ENCODE data around the gene CRTC3.
A peak's percentile ranks its signal among the peaks of the same experiment; 100 is the strongest.
"Not testable (repeated sequence)": the region's sequence is repeated elsewhere in the genome, so short reads cannot be mapped to it uniquely, and the experiment has no call there.

CRTC3 gene

DNA sequence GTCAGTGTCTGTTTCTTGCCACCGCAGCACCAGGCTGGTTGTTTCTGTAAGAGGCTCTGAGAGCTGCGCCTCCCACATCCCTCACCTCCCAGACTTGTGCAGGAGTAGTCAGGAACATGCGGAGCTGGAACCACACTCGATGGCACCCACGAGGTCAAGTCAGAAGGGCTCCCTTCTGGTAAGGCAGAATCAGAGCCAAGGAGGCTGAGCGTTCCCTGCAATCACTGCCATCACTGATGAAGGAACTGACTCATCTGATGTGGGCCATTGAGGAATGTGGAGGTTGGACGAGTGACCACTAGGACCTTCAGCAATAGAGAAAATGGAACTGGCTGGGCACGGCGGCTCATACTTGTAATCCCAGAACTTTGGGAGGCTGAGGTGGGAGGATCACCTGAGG is 151.8 kb downstream of the CRTC3 start:
- TF ChIP-seq, protein P1, sequence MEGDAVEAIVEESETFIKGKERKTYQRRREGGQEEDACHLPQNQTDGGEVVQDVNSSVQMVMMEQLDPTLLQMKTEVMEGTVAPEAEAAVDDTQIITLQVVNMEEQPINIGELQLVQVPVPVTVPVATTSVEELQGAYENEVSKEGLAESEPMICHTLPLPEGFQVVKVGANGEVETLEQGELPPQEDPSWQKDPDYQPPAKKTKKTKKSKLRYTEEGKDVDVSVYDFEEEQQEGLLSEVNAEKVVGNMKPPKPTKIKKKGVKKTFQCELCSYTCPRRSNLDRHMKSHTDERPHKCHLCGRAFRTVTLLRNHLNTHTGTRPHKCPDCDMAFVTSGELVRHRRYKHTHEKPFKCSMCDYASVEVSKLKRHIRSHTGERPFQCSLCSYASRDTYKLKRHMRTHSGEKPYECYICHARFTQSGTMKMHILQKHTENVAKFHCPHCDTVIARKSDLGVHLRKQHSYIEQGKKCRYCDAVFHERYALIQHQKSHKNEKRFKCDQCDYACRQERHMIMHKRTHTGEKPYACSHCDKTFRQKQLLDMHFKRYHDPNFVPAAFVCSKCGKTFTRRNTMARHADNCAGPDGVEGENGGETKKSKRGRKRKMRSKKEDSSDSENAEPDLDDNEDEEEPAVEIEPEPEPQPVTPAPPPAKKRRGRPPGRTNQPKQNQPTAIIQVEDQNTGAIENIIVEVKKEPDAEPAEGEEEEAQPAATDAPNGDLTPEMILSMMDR (IDR thresholded peaks at IDR 0.05; ENCODE audit: low read depth, low read length) = no peak
- TF ChIP-seq, protein P2, sequence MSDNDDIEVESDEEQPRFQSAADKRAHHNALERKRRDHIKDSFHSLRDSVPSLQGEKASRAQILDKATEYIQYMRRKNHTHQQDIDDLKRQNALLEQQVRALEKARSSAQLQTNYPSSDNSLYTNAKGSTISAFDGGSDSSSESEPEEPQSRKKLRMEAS (IDR thresholded peaks at IDR 0.05; ENCODE audit: low read depth, low read length) = no peak
- TF ChIP-seq POLR2A (IDR thresholded peaks at IDR 0.05; ENCODE audit: extremely low read depth, insufficient read length) (no peak), MYC (IDR thresholded peaks at IDR 0.05; ENCODE audit: low read depth, low read length) (no peak)
- no peak for DNase-seq (ENCODE audit: low read depth)
- H3K4me3 ChIP-seq (ENCODE audit: low read depth, low read length) = no peak overlapping the region

DNA sequence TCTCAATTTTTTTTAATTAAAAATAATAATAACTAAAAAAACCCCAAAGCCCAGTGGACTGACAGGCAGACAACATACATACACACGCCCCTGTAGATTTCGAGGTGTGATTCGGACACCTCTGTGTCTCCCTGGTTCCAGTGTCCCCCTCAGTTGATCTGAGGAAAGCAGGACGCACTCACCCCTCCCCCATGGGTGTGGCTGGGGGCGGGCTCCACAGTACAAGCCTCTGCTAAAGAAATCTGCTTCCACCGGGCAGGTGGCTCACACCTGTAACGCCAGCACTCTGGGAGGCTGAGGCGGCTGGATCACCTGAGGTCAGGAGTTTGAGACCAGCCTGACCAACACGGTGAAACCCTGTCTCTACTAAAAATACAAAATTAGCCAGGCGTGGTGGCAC is 153.6 kb downstream of the CRTC3 start:
- H3K4me3 ChIP-seq (ENCODE audit: low read depth, low read length) = no peak overlapping the region
- no peak for TF ChIP-seq POLR2A (IDR thresholded peaks at IDR 0.05; ENCODE audit: extremely low read depth, insufficient read length)
- TF ChIP-seq MYC (IDR thresholded peaks at IDR 0.05; ENCODE audit: low read depth, low read length) = no peak
- DNase-seq (ENCODE audit: low read depth) = no peak

DNA sequence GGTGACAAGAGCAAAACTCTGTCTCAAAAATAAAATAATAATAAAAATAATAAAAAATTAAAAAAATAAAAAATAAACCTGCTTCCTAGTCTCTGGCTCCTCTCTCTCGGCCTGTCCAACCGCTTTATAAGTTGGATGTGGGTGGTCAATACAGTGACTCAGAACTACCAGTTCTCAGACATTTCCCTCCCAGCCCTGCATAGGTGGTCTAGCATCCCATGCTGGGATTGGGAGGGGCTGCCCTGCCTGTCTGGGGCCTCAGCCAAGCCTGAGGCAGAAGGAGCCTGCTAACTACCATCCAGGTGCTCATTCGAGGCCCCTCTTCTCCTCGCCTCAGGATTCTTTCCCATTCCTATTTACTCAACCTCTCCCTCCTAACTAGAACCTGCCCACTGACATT is 154.2 kb downstream of the CRTC3 start:
- DNase-seq (ENCODE audit: low read depth) = no peak
- TF ChIP-seq MYC (IDR thresholded peaks at IDR 0.05; ENCODE audit: low read depth, low read length) = no peak
- TF ChIP-seq, protein P2 (IDR thresholded peaks at IDR 0.05; ENCODE audit: low read depth, low read length) = no peak
- TF ChIP-seq, protein P1 (IDR thresholded peaks at IDR 0.05; ENCODE audit: low read depth, low read length) = no peak
- no peak for TF ChIP-seq POLR2A (IDR thresholded peaks at IDR 0.05; ENCODE audit: extremely low read depth, insufficient read length)
- H3K4me3 ChIP-seq (ENCODE audit: low read depth, low read length) = no peak overlapping the region

DNA sequence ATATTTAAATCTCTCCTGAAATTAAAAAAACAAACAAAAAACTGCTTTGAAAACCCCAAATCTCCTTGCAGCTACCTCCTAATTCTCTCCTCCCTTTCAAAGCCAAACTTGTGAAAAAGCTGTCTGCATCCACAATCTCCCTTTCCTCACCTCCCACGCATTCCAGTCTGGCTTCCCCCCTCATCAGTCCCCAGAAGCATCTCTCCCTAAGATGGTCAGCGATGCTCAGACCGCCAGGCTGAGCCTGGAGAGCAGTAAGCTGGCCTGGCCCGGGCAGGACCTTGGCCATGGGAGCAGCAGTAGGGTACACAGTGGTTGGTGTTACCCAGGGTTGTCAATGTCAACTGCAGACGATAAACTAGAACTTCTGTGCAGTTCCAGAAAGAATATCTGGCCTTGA is 154.6 kb downstream of the CRTC3 start:
- no peak overlapping the region for H3K4me3 ChIP-seq (ENCODE audit: low read depth, low read length)
- no peak for DNase-seq (ENCODE audit: low read depth)
- TF ChIP-seq, protein P1 (IDR thresholded peaks at IDR 0.05; ENCODE audit: low read depth, low read length) = no peak
- TF ChIP-seq POLR2A (IDR thresholded peaks at IDR 0.05; ENCODE audit: extremely low read depth, insufficient read length) (no peak), MYC (IDR thresholded peaks at IDR 0.05; ENCODE audit: low read depth, low read length) (no peak)
- TF ChIP-seq, protein P2 (IDR thresholded peaks at IDR 0.05; ENCODE audit: low read depth, low read length) = no peak

DNA sequence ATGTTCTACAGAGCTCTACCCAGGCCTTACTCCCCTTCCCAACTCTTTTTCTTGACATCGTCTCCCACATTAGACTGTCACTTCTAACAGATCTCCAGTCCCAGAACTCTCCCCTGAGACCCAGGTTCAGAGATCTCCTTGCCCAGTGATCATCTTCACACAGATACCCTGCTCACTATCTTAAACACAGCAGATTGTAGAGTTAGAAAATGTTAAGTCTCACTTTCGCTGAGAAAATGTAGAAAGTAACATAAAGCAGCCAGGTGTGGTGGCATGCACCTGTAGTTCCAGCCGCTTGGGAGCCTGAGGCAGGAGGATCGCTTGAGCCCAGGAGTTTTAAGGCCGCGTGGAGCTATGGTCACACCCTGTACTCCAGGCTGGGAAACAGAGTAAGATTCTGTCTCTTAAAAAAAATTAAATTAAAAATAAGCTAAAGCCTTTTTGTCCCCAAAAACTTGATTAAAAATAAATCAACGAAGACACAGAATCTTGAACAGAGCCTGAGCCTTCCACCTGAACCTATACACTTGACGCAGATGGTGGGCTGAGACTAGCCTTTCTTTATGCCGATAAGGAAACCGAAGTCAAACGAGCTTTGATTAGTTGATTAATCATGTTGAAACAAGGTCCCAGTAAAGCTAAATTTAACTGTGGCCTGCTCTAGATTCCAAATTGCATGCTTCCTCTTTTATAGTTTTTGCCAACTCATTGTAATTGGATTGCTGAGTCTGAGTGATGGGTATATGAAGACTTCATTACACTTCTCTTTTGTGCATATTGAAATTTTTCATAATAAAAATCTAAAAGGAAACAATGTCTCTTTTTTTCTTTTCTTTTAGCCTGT is 156.1 kb downstream of the CRTC3 start:
- H3K4me3 ChIP-seq (ENCODE audit: low read depth, low read length) = peak overlapping the region; percentile 6
- no peak for TF ChIP-seq POLR2A (IDR thresholded peaks at IDR 0.05; ENCODE audit: extremely low read depth, insufficient read length)
- no peak for TF ChIP-seq MYC (IDR thresholded peaks at IDR 0.05; ENCODE audit: low read depth, low read length)
- TF ChIP-seq, protein P1 (IDR thresholded peaks at IDR 0.05; ENCODE audit: low read depth, low read length) = no peak
- TF ChIP-seq, protein P2 (IDR thresholded peaks at IDR 0.05; ENCODE audit: low read depth, low read length) = no peak
- peak; percentile 87 for DNase-seq (ENCODE audit: low read depth)

DNA sequence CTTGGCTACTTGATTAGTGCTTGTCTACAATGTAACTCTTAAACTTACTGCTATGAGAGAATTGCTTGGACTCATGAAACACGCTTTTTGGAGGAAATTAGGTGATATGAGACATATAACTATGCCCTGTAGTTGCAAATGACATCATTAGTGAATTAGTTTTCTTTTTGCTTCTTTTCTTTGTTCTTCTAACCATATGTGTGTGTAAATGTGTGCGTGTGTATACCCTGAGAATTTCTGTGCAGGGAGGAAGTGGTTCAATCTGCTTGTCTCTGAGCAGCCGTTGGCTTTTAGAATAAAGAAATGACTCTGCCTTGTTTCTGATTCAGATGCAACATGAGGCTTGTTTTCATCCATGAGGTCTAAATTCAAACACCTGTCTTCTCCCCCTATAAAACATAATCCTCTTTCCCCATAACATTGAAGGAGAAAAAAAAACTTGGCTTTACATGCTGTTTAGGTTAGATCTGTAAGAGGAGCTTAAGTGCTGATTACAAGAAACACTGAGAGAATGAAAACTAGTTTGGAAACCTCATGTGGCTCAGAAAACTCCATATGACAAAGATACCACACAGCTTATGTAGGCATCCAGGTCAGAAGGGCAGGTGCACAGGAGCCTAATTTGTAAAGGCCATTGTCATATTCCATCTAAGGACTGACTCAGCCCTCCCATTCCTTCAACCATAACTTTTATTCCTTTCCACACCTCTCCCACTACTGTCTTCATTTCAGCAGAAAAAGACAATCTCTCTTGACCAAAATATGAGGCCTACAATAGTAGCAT is 156.9 kb downstream of the CRTC3 start:
- TF ChIP-seq MYC (IDR thresholded peaks at IDR 0.05; ENCODE audit: low read depth, low read length) = peak; percentile 67; the same call in 1 of the 2 replicates
- TF ChIP-seq, protein P1 (IDR thresholded peaks at IDR 0.05; ENCODE audit: low read depth, low read length) = no peak
- TF ChIP-seq, protein P2 (IDR thresholded peaks at IDR 0.05; ENCODE audit: low read depth, low read length) = peak; percentile 82
- DNase-seq (ENCODE audit: low read depth) = peak; percentile 86
- peak overlapping the region; percentile 6 for H3K4me3 ChIP-seq (ENCODE audit: low read depth, low read length)

DNA sequence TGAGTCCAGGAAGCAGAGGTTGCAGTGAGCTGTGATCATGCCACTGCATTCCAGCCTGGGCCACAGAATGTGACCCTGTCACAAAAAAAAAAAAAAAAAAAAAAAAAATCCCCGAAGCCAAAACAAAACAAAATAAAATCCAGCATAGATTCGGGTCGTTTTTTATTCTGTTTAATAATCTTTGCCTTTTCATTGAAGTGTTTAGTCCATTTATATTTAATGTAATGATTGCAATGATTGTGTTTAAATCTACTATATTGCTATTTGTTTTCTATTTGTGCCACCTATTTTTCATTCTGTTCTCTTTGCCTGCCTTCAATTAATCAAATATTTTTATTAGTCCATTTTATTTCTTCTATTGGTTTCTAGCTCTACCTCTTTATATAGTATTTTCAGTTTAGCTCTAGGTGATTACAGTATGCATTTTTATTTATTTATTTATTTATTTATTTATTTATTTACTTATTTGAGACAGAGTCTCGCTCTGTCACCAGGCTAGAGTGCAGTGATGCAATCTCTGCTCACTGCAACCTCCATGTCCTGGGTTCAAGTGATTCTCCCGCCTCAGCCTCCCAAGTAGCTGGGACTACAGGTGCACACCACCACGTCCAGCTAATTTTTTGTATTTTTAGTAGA is 159.7 kb downstream of the CRTC3 start:
- not testable (repeated sequence) for DNase-seq (ENCODE audit: low read depth); H3K4me3 ChIP-seq (ENCODE audit: low read depth, low read length)

All from NB4 (cell line).